ES-I3 (cell line): ENCODE results near the gene NFIA.
A peak's percentile ranks its signal among the peaks of the same experiment; 100 is the strongest.

Source experiments
- H3K36me3 ChIP-seq: 2 replicates; pipeline ENCODE4 v1.6.1; 2013; ENCODE audit warnings: mild to moderate bottlenecking, low read length, control low read depth, moderate library complexity; ENCODE audit not compliant: insufficient read depth
- H3K4me1 ChIP-seq: 2 replicates; pipeline ENCODE4 v1.6.1; 2013; ENCODE audit warnings: mild to moderate bottlenecking, control low read depth, low read length; ENCODE audit not compliant: insufficient read depth
- H3K9ac ChIP-seq: 2 replicates; pipeline ENCODE4 v1.6.1; 2013; ENCODE audit warnings: low read depth, mild to moderate bottlenecking, low read length, moderate library complexity
- H3K9me3 ChIP-seq: 2 replicates; pipeline ENCODE4 v1.6.1; 2013; ENCODE audit warnings: mild to moderate bottlenecking, low read length, moderate library complexity; ENCODE audit not compliant: control insufficient read depth, insufficient read depth

Gene NFIA

GRCh38 chr1:61076728-61077675 lies 5.4 kb upstream of the NFIA start:
- H3K36me3 ChIP-seq = no peaks in the 10 kb centered on the region
- no peaks in the 10 kb centered on the region for H3K9me3 ChIP-seq
- peak overlapping the region; percentile 73 for H3K9ac ChIP-seq
- H3K4me1 ChIP-seq = peaks cover 13% of the 10 kb centered on the region

GRCh38 chr1:61077676-61078541 lies 4.5 kb upstream of the NFIA start:
- H3K4me1 ChIP-seq = peaks cover 13% of the 10 kb centered on the region
- no peaks in the 10 kb centered on the region for H3K9me3 ChIP-seq
- no peaks in the 10 kb centered on the region for H3K36me3 ChIP-seq
- peak overlapping the region; percentile 73 for H3K9ac ChIP-seq

GRCh38 chr1:61078618-61079295 lies 3.6 kb upstream of the NFIA start:
- H3K4me1 ChIP-seq = peaks cover 13% of the 10 kb centered on the region
- no peak overlapping the region for H3K9ac ChIP-seq
- no peaks in the 10 kb centered on the region for H3K36me3 ChIP-seq
- H3K9me3 ChIP-seq = no peaks in the 10 kb centered on the region

DNA sequence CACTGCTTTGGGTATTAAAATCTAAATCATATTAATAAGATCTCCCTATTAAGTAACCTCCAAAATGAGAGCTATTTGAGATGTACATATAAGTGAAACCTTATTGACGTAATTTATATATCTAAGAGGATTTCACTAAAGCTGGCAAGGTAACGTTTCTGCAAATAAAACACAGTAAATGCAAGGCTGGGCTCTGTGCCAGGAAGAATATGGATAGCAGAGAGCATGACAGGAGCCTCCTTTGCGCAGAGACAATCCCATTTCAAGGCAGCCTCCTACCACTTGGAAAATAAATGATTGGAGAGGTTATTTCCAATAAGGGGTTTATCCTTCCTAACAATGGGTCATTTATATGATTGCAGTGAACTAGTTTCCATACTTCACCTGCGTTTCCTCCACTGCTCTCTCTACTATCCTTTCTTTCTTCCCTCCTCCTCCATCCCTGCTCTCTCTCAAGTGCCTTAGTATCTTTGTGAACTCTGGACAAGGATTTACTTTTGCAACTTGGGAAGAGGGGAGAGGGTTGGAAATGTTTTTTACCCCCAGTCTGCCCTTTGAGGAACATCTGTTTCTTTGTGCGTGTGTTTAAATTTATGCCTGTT lies 3.0 kb upstream of the NFIA start:
- H3K9me3 ChIP-seq = no peaks in the 10 kb centered on the region
- no peaks in the 10 kb centered on the region for H3K36me3 ChIP-seq
- peak overlapping the region; percentile 34; the same call in 1 of the 2 replicates for H3K9ac ChIP-seq
- H3K4me1 ChIP-seq = peaks cover 13% of the 10 kb centered on the region

GRCh38 chr1:61079898-61080336 lies 2.4 kb upstream of the NFIA start:
- Histone ChIP-seq H3K4me1 (peaks cover 13% of the 10 kb centered on the region), H3K9me3 (no peaks in the 10 kb centered on the region), H3K9ac (peak overlapping the region; percentile 34; the same call in 1 of the 2 replicates), H3K36me3 (no peaks in the 10 kb centered on the region)

DNA sequence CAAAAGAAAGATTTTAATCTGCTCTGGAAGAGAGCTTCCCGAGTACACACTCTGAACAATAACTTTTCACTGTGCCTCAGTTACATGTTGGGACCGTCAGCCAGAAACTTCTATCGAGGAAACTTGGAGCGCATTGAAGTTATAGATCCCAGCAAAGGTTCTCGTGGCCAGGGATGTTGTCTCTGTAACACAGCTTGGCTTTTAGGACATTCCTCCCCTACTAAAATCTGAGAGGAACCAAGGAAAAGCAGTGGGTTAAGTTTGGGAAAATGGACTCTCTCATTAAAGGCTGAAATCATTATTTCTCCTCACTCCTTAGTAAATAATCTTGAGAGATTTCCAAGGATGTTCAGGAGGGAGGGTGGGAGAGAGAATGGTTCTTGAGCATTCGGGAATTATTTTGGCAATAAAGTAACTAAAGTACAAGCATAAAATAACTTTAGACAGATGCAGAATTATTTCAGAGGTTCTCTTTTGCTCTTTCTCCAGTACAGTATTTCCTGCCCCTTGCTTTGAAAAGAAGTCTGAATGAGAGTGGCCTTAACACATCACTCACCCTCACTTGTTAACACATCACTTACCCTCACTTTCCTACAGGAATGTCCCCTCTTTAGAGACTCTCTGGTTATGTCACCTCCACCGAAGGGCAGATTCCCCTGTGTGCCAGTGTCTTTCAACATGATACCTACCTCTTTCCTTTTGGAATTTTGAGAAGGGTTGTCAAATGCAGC lies 1.8 kb upstream of the NFIA start:
- Histone ChIP-seq H3K4me1 (peaks cover 13% of the 10 kb centered on the region), H3K36me3 (no peaks in the 10 kb centered on the region), H3K9ac (peak overlapping the region; percentile 34; the same call in 1 of the 2 replicates), H3K9me3 (no peaks in the 10 kb centered on the region)

DNA sequence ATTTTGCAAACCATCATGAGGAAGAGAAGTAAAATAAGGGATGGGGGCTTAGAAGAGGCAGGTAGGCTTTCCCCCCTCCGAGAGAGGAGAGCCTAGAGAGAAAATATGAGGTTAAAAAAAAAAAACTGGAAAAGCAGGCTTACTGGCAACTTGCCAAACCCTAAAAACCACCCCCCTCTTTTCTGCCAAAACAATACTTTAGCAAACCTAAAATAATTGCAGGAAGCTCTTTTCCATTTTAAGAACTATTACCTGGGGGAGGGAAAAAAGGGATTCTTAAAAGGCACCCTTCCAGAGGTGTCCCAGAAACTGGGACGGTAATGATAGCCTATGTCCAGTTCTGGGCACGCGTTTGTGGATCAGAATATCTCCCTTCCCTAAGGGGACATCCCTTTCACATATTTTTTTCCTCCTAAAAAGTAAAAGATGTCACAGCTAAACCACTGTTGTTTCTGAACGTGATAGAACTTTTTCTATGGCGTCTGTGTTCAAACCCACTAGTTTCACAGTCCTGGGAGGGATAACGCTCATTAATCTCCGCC lies 1.1 kb upstream of the NFIA start:
- Histone ChIP-seq H3K4me1 (peaks cover 13% of the 10 kb centered on the region), H3K36me3 (no peaks in the 10 kb centered on the region), H3K9ac (peak overlapping the region; percentile 42; the same call in 1 of the 2 replicates), H3K9me3 (no peaks in the 10 kb centered on the region)

DNA sequence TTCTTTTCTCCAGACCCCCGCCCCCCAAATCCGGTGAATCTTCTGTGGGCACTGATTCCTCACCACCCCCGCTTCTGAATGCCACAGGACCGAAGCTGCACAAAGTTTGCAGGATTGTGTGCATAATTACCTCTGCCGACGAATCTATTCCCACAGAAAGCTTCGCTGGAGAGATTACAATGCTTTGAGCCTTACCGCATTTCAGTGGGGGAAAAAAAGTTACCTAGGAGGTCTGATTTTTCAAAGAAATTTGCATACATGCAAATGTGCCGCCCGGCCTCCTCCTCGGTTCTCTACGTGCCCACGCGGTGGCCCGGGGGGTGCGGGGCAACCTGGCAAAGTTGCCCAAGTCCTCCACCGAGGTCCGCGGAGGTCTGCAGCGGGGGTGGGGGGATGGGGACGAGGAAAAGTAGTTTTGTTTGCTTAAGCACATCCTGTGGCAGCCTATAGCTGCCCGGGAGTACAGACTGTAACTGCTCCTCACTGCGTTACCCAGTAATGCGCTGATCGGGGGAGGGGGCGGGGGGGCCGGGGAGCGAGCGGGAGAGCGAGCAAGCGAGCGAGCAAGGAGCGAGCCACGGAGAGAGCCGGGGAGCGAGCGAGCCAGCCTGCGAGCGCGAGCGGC lies 563 bp upstream of the NFIA start:
- Histone ChIP-seq H3K9ac (peak overlapping the region; percentile 42; the same call in 1 of the 2 replicates), H3K4me1 (peaks cover 13% of the 10 kb centered on the region)

DNA sequence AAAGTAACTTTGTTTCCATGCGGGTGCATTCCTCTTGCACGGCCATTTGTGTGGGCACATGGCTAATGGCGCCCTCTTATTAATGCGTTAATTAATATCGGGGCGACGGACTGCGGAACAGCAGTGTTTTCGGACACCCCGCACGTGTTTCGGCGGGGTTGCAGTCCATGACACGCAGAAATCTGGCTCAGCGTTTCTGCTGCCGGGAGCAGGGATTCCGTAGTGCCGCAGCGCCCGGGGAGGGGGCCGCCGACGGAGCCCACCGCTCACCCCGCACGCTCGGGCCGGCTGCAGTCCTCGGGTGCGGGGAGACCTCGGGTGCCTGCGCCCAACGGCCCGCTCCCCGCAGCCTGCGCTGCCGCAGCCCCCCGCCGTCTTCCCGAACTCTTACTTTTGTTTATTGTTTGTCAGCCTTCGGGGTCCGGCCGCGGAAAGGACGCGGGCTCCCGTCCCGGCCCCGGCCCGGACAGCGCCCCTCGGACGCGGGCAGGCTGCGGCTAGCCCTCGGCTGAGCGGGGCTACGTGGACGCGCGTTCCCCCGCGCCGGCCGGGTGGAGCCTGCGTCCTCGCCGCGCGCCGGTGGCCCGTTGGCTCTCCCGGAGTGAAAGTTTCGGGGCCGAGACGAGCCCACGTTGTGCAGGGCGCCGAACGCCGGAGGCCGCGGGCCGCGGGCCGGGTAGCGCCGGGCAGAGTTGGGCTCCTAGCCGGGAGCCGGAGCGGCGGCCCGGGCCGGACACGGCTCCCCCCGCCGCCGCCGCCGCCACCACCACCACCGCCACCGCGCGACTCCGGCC lies 849 bp downstream of the NFIA start:
- Histone ChIP-seq H3K36me3 (no peaks in the 10 kb centered on the region), H3K4me1 (peaks cover 15% of the 10 kb centered on the region), H3K9me3 (no peaks in the 10 kb centered on the region), H3K9ac (peak overlapping the region; percentile 77; the same call in 1 of the 2 replicates)

More for the DNA sequence above, 563 bp upstream of the NFIA start:
- Histone ChIP-seq H3K9me3 (no peaks in the 10 kb centered on the region), H3K36me3 (no peaks in the 10 kb centered on the region)

- H3K36me3 ChIP-seq = no peaks in the 10 kb centered on the region
- no peaks in the 10 kb centered on the region for H3K9me3 ChIP-seq
- peak overlapping the region; percentile 77; the same call in 1 of the 2 replicates for H3K9ac ChIP-seq
- H3K4me1 ChIP-seq = peaks cover 13% of the 10 kb centered on the region
Measured at GRCh38 chr1:61083807-61084440, 1.6 kb downstream of the NFIA start.

- peaks cover 12% of the 10 kb centered on the region; the same call in 1 of the 2 replicates for H3K4me1 ChIP-seq
- H3K9ac ChIP-seq = no peak overlapping the region
- H3K36me3 ChIP-seq = no peaks in the 10 kb centered on the region
- no peaks in the 10 kb centered on the region for H3K9me3 ChIP-seq
Measured at GRCh38 chr1:61084491-61085031, 2.2 kb downstream of the NFIA start.
